ENCODE data around the gene DDX21.
A peak's percentile ranks its signal among the peaks of the same experiment; 100 is the strongest.
"Not testable (repeated sequence)": the region's sequence is repeated elsewhere in the genome, so short reads cannot be mapped to it uniquely, and the experiment has no call there.

DDX21 gene

DNA sequence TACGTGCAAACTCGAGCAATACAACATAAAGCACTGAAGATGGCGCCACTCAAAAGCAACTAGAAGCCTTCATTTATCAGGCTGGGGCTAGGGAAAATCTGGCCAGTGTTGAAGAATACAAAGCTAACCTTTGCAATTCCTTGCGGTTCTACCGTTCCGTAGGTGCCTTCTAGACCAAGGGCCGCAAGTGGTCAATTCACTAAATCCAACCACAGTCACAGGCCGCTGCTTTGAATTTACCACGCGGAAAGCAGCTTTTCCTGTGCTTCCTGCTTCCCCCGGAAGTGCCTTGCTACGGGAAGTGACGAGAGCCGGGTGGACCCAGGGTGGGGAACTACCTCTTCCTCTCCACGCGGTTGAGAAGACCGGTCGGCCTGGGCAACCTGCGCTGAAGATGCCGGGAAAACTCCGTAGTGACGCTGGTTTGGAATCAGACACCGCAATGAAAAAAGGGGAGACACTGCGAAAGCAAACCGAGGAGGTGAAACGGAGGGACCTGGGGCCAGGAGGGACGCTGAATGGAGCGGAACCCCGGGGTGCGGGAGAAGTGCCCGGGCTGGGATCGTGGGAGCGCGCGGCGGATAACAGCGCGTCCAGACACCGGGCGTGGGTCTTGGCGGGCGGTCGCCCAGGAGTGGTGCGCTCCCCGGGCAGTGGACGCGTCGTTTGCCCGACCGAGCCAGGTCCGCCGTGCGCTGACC is at the start of gene DDX21:
Gene DDX21, plus strand, starts transcription at position 339 of the 701 bp plus-strand sequence. Its CDS starts 56 bp downstream, at position 395.
- DNase-seq (ENCODE audit: low read depth) = peak; percentile 83

DNA sequence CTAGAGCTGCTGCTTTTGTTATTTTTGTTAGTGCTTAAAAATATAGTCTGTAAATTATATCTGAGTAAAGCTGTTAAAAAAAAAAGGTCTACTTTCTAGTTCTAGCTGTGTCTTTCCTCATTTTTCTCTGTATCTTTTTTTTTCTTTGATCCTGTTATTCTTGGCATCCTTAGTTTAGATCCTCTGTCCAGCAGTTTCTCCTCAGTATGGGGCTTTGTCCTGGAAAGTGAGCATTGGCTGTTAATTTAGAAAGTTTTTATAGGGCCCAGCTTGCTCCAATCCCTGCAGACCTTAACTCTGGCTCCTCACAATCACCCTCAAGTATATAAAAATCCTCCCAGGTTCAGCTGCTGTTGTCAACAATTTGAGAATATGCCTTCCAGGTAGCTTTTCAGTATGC is 31.4 kb upstream of the DDX21 start:
- DNase-seq (ENCODE audit: low read depth) = no peak

DNA sequence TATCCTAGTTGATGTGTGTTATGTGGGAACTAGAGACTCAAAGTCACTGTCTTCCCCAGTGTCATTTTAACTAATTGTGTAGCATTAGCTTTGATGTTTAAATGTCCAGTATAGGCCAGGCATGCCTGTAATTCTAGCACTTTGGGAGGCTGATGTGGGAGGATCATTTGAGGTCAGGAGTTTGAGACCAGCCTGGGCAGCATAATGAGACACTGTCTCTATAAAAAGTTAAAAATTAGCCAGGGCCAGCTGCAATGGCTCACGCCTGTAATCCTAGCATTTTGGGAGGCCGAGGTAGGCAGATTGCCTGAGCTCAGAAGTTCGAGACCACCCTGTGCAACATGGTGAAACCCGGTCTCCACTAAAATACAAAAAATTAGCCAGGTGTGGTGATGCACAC is 30.5 kb upstream of the DDX21 start:
- DNase-seq (ENCODE audit: low read depth) = no peak

DNA sequence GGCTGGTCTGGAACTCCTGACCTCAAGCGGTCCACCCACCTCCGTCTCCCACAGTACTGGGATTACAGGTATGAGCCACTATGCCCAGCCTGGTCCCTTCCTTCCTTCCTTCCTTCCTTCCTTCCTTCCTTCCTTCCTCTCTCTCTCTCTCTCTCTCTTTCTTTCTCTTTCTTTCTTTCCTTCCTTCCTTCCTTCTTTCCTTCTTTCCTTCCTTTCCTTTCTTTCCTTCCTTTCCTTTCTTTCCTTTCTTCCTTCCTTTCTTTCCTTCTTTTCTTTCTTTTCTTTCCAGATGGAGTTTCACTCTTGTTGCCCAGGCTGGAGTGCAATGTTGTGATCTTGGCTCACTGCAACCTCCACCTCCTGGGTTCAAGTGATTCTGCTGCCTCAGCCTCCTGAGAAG is 26.8 kb upstream of the DDX21 start:
- not testable (repeated sequence) for DNase-seq (ENCODE audit: low read depth)

DNA sequence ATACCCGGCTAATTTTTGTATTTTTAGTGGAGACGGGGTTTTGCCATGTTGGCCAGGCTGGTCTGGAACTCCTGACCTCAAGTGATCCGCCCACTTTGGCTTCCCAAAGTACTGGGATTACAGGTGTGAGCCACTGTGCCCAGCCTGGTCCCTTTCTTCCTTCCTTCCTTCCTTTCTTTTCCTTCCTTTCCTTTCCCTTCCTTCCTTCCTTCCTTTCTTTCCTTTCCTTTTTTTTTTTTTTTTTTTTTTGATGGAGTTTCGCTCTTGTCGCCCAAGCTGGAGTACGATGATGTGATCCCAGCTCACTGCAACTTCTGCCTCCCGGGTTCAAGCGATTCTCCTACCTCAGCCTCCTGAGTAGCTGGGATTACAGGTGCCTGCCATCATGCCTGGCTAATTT is 26.1 kb upstream of the DDX21 start:
- not testable (repeated sequence) for DNase-seq (ENCODE audit: low read depth)

DNA sequence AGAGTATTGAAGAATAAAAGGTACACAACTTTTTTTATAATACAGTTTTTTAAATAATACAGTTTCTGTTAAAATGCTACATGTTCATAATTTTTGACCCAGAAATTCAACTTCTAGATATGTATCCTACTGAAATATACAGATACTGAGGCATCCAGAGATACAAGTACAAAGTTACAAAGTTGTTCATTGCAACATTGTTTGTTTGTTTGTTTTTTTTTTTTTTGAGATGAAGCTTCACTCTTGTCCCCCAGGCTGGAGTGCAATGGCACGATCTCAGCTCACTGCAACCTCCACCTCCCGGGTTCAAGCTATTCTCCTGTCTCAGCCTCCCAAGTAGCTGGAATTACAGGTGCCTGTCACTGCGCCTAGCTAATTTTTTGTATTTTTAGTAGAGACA is 23.1 kb upstream of the DDX21 start:
- DNase-seq (ENCODE audit: low read depth) = not testable (repeated sequence)

DNA sequence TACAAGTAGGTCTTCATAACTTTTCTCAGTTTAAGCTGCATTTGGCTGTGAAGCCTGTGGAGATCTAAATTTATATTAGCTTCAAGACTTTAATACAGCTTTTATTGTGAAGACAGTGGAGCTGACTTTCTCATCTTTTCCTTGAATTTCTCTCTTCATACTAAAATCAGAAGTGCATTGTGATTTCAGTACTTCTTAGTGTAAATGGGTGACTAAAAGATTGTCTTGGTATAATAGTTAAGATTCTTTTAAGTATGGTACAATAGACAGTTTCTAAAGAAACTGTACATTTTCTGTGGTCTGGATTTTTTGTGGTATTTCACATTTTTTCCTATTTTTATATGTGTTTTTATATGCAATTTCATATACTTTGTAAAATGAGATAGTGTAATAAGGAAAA is 21.0 kb upstream of the DDX21 start:
- no peak for DNase-seq (ENCODE audit: low read depth)

DNA sequence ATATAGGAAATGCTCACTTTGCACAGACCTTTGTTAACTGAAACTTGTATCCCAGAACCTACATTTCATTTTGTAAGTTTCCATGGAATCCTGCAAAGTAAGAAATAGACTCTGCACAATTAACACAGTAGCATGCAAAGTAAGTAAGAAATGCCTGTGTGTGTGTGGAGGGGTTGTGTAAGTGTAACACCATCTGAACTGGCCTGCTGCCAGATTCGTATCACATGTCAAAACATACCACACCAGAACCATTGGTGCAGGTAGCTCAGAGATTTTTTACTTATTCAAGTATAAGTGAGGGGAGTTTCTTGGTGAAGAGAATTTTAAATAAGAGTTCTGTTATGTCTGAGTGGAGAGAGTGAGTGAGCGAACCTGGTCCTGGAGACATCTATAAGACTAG is 17.9 kb upstream of the DDX21 start:
- no peak for DNase-seq (ENCODE audit: low read depth)

DNA sequence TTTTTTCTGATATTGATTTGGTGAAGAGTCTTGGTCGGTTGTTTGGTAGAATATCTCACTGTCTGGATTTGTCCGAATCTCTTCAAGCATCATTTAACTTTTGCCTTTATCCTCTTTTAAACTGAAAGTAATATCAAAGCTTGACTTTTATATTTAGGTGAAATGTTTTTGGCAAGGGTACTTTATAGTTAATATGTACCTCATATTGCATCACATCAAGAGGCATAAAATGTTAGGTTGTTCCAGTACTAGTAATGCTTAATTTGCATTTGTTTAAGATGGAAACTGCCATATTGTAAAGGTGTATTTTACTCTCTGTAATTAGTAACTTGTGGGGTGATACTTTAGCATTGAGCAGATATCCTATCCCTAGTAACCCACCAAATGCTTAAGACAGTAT is 17.1 kb upstream of the DDX21 start:
- no peak for DNase-seq (ENCODE audit: low read depth)

DNA sequence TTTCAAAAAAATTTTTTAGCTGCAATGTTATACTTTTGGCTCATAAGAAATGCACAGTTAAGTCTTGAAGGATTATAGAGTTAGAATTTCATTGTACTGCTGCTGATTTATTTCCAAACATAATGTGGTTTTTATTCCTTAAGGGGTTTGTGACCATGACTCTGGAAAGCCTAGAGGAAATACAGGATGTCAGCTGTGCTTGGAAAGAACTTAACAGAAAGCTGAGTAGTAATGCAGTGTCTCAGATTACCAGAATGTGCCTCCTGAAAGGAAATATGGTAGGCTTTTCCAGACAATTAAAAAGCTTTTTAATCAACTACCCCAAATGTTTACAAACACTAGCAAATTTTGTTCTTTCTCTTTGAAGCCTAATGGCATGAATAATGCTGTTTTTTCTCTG is 15.1 kb upstream of the DDX21 start:
- not testable (repeated sequence) for DNase-seq (ENCODE audit: low read depth)

DNA sequence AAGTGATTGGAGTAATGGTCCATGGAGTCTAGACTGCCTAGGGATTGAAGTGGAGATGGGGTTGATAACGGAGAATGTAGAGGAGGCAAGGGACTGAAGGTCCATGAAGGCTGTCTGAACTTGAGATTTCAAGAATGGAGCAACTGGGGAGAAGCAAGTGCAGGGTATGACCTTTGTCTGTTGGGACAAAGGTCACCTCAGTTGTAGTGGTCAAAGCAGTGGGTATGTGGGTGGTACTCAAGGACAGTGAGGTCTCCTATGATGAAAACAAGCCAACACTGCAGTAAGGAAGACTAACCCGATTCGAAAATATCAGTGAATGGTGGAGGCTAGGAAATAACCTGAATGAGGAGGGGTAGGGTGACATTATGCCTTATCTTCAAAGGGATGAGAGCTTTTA is 5.4 kb upstream of the DDX21 start:
- no peak for DNase-seq (ENCODE audit: low read depth)

DNA sequence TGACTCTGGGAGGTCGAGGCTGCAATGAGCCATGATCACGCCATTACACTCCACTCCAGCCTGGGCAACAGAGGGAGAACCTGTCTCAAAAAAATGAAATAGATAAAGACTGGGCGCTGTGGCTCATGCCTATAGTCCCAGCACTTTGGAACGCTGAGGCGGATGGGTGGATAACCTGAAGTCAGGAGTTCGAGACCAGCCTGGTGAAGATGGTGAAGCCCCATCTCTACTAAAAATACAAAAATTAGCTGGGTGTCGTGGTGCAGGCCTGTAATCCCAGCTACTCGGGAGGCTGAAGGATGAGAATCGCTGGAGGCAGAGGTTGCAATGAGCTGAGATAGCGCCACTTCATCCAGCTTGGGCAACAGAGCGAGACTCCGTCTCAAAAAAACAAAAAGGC is 1.1 kb upstream of the DDX21 start:
- no peak for DNase-seq (ENCODE audit: low read depth)

DNA sequence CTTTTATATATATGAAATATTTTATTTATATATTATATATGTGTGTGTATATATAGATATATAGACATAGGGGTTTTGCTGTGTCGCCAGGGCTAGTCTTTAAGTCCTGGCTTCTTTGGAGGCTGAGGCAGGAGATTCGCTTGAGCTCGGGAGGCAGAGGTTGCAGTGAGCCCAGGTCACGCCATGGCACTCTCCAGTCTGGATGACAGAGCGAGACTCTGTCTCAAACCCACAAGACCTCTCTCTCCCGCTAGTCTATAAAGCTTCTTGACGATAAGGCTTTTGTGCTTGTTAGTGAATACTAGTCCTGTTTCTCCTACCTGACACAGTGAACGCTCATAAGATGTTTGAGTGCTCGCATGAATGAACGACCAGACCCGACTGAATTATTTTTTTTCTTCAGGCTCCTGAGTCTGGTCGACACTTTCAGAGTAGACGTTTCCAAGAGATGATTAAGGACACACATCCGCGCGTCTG is 577 bp upstream of the DDX21 start:
- DNase-seq (ENCODE audit: low read depth) = no peak

DNA sequence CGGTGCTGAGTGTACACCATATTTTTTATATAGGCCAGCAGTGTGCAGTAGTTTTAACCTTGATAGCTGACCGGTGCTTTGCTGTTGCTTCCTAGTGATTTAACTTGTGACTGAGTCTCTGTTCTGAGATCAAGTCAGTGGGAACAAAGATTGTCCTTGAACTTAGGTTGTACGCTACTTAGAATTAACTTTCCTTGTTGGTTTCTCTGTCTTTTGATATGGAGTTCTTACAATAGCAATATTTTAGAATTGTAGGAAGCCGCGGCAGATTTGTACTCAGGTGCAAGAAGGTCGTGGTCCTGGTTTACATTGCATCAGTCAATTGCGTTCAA is 1.3 kb downstream of the DDX21 start:
- no peak for DNase-seq (ENCODE audit: low read depth)

DNA sequence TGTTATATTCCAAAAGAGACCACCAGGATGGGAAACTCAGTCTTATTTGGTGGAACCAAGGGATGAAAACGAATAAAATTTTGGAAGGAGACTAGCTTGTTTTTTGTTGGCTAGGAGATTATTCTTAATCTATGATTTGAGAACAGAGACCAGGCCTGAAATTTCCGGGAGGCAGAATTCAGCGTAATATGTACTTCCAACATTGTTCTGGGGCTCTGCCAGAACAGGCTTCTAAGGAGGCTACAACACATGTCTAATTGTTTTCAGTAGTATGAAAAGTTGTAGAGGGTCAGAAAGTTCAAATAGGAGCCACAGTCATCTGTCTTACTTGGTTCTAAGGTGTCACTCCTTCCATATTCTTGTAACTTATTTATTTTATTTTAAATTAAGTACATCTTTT is 1.7 kb downstream of the DDX21 start:
- no peak for DNase-seq (ENCODE audit: low read depth)

DNA sequence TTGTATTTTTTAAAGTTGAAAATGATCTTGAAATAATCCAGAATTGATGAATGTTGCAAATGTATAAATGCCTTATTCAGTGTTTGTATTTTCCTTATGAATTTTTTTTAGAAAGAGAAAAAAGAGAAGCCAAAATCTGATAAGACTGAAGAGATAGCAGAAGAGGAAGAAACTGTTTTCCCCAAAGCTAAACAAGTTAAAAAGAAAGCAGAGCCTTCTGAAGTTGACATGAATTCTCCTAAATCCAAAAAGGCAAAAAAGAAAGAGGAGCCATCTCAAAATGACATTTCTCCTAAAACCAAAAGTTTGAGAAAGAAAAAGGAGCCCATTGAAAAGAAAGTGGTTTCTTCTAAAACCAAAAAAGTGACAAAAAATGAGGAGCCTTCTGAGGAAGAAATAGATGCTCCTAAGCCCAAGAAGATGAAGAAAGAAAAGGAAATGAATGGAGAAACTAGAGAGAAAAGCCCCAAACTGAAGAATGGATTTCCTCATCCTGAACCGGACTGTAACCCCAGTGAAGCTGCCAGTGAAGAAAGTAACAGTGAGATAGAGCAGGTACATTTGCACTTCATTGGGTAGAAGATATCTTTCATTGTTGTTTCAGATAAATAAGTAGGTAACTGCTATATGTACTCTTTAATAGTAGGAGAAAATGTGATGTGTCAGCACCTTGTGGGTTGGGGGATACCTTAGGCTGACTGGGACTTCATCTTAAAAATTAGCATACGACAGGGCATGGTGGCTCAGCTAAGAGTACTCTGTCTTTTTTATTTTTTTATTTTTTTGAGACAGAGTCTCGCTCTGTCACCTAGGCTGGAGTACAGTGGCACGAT is 3.9 kb downstream of the DDX21 start:
- DNase-seq (ENCODE audit: low read depth) = no peak

DNA sequence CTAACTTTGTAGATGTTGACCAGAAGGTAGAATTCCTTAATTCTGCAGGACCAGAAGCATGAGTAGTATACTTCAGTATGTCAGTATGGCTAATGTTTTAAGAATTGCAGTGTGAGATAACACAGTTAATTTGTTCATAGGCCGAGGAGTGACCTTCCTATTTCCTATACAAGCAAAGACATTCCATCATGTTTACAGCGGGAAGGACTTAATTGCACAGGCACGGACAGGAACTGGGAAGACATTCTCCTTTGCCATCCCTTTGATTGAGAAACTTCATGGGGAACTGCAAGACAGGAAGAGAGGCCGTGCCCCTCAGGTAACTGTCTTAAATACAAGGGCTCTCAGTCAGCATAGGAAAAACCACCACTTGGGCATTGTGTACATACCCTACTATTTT is 7.2 kb downstream of the DDX21 start:
- DNase-seq (ENCODE audit: low read depth) = no peak

DNA sequence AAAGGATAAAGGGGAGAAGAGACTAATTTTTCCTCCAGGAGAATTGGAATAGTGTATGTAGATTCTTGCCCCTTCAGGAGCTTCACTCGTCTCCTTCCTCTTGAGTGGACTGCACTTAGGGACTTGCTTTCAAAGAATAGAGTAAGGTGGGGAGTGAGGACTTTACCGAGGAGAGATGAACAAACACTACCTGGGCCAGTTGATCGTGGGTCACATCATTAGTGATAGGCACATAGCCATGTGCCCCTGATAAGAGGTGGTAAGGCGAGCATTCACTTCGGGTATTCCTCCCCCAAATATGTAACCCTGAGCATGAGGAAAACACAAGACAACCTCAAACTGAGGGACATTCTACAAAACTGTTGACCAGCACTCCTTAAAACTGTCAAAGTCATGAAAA is 18.0 kb downstream of the DDX21 start:
- no peak for DNase-seq (ENCODE audit: low read depth)

DNA sequence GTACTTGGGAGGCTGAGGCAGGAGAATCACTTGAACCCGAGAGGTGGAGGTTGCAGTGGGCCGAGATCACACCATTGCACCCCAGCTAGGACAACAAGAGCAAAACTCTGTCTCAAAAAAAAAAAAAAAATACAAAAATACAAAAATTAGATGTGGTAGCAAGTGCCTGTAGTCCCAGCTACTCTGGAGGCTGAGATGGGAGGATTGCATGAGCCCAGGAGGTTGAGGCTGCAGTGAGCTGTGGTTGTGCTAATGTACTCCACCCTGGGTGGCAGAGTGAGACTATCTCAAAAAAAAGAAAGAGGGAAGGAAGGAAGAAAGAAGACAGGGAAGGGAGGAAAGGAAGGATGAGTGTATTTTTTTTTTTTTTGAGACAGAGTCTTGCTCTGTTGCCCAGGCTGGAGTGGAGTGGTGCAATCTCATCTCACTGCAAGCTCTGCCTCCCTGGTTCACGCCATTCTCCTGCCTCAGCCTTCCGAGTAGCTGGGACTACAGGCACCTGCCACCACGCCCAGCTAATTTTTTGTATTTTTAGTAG is 20.0 kb downstream of the DDX21 start:
- not testable (repeated sequence) for DNase-seq (ENCODE audit: low read depth)

DNA sequence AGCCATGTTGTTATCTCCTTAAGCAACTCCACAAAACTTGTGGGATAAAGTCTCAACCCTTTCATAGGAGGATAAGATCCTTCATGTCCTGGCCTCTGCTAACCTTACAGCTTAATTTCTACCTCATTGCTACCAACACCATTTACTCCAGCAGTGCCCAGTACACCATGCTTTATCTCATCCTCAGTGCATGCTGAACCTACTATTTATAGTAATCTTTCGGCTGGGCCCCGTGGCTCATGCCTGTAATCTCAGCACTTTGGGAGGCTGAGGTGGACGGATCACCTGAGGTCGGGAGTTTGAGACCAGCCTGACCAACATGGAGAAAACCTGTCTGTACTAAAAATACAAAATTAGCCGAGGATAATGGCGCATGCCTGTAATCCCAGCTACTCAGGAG is 23.8 kb downstream of the DDX21 start:
- not testable (repeated sequence) for DNase-seq (ENCODE audit: low read depth)

DNA sequence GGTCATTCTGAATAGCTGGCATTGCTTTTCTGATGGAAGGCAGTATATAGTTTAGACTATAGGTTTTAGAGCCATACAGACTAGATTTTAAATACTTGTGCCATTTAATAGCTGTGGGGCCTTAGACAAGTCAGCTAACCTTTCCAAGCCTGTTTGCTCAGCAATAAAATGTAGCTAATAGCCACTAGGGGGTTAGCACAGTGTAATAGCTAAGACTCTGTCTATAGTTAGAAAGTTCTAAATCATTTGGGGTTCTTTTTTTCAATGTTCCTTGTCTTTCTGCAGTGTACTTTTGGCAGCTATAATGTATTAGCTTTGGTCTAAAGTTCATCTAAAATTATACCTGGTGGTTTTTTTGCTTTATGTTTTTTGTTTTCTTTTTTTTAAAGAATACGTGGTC is 25.1 kb downstream of the DDX21 start:
- DNase-seq (ENCODE audit: low read depth) = no peak

DNA sequence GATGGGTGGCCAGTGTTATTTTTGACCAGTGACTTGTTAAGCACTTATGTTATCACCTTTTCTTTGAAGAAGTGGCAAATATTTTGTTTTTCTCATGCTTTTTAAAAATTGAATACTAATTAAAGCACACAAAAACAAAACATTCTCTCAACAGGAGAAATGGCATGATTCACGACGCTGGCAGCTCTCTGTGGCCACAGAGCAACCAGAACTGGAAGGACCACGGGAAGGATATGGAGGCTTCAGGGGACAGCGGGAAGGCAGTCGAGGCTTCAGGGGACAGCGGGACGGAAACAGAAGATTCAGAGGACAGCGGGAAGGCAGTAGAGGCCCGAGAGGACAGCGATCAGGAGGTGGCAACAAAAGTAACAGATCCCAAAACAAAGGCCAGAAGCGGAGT is 26.4 kb downstream of the DDX21 start:
- DNase-seq (ENCODE audit: low read depth) = no peak

DNA sequence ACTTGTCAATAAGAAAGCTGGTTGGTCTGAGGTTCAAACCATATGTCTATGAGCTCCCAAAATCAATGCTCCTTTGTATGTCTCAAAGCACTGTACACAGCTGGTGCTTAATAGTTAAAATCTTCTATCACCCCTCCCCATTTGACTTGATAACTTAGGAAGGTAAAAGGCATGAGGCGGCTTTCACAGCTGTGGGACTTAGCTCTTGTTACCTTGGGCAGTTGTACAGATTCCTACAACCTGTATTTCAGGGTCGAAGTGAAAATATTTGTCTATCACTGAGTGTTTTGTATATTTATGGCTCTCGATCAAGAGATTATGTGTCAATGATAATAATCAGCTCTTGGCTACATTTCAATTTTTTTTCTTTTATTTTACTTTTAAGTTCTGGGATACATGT is 31.6 kb downstream of the DDX21 start:
- DNase-seq (ENCODE audit: low read depth) = no peak
